Neural cell (in vitro differentiated cells): ENCODE measurements around the gene MPI. TPM values are rescaled to one million over a fixed set of nuclear protein-coding genes. Genes with fewer than 3 reads are reported as not detected.

Experiments used
- H2AFZ ChIP-seq: fragments of 200-600, 300-800 bp; sonication (generic), shearing (Covaris generic); 2 replicates; pipeline ENCODE4 v1.6.0; 2014; ENCODE audit warnings: low read depth, mild to moderate bottlenecking, antibody characterized with exemption, low read length, moderate library complexity
- H3F3A ChIP-seq: fragments of 200-600 bp; shearing (Covaris generic); 2 replicates; pipeline ENCODE4 v1.6.1; 2016; ENCODE audit warnings: mild to moderate bottlenecking, moderate library complexity, mixed read lengths, antibody characterized with exemption, low read length; ENCODE audit not compliant: insufficient read depth, poor library complexity, severe bottlenecking
- H3K27ac ChIP-seq: fragments of 200-600, 300-800 bp; sonication (generic), shearing (Covaris generic); 2 replicates; pipeline ENCODE4 v1.5.1; 2014; ENCODE audit warnings: mild to moderate bottlenecking, low read length, moderate library complexity
- H3K27me3 ChIP-seq: fragments of 300-800, 200-600 bp; sonication (generic), shearing (Covaris generic); 2 replicates; pipeline ENCODE4 v1.6.0; 2014; ENCODE audit warnings: mild to moderate bottlenecking, low read depth, low read length, moderate library complexity; ENCODE audit not compliant: insufficient read depth
- H3K36me3 ChIP-seq: fragments of 300-800, 200-600 bp; sonication (generic), shearing (Covaris generic); 2 replicates; pipeline ENCODE4 v1.5.1; 2014; ENCODE audit warnings: mild to moderate bottlenecking, antibody characterized with exemption, low read length, moderate library complexity; ENCODE audit not compliant: insufficient read depth
- H3K4me2 ChIP-seq: fragments of 300-800, 200-600 bp; sonication (generic), shearing (Covaris generic); 2 replicates; pipeline ENCODE4 v1.6.0; 2014; ENCODE audit warnings: mild to moderate bottlenecking, low read length
- H3K4me3 ChIP-seq: fragments of 300-800, 200-600 bp; sonication (generic), shearing (Covaris generic); 2 replicates; pipeline ENCODE4 v1.5.1; 2014; ENCODE audit warnings: mild to moderate bottlenecking, low read length, moderate library complexity
- H3K79me2 ChIP-seq: fragments of 200-600 bp; shearing (Covaris generic); replicated peaks from 2 replicates; pipeline ENCODE4 v1.6.0; 2014; ENCODE audit warnings: mild to moderate bottlenecking, low read length, moderate library complexity; ENCODE audit not compliant: insufficient read depth
- H3K9ac ChIP-seq: fragments of 300-800, 200-600 bp; sonication (generic), shearing (Covaris generic); 2 replicates; pipeline ENCODE4 v1.6.1; 2016; ENCODE audit warnings: mild to moderate bottlenecking, low read length, mixed read lengths
- H3K9me2 ChIP-seq: fragments of 200-600 bp; shearing (Covaris generic); 2 replicates; pipeline ENCODE4 v1.6.1; 2016; ENCODE audit warnings: mild to moderate bottlenecking, low read length, mixed read lengths; ENCODE audit not compliant: insufficient read depth
- H3K9me3 ChIP-seq: fragments of 200-600, 300-800 bp; sonication (generic), shearing (Covaris generic); 2 replicates; pipeline ENCODE4 v1.6.1; 2016; ENCODE audit warnings: mild to moderate bottlenecking, mixed run types, low read length, moderate library complexity, mixed read lengths
- H4K20me1 ChIP-seq: fragments of 200-600 bp; shearing (Covaris generic); 2 replicates; pipeline ENCODE4 v1.6.1; 2016; ENCODE audit warnings: mild to moderate bottlenecking, mixed run types; ENCODE audit not compliant: insufficient read depth
- EP300 ChIP-seq: fragments of 450-650 bp; conservative IDR thresholded peaks from 2 replicates; pipeline ENCODE4 v1.6.1; 2014; ENCODE audit warnings: antibody characterized with exemption, mild to moderate bottlenecking, moderate library complexity; ENCODE audit not compliant: poor library complexity, severe bottlenecking
- EZH2 ChIP-seq: fragments of 200-600, 300-800 bp; shearing (Covaris generic), sonication (generic); IDR thresholded peaks from 2 replicates; pipeline ENCODE4 v1.6.1; 2014; ENCODE audit warnings: antibody characterized with exemption, low read length, borderline replicate concordance, mild to moderate bottlenecking; ENCODE audit not compliant: insufficient read depth, poor library complexity, severe bottlenecking
- MXI1 ChIP-seq: fragments of 450-650 bp; conservative IDR thresholded peaks from 2 replicates; pipeline ENCODE4 v1.6.1; 2014; ENCODE audit warnings: antibody characterized with exemption, mild to moderate bottlenecking; ENCODE audit not compliant: poor library complexity, severe bottlenecking
- POLR2AphosphoS5 ChIP-seq: IDR thresholded peaks from 2 replicates; pipeline ENCODE4 v1.6.1; 2012
- RAD21 ChIP-seq: fragments of 450-650 bp; conservative IDR thresholded peaks from 2 replicates; pipeline ENCODE4 v1.6.1; 2014; ENCODE audit warnings: antibody characterized with exemption, mild to moderate bottlenecking, moderate library complexity
- SMC3 ChIP-seq: fragments of 450-650 bp; conservative IDR thresholded peaks from 2 replicates; pipeline ENCODE4 v1.6.1; 2014; ENCODE audit warnings: antibody characterized with exemption, mild to moderate bottlenecking, moderate library complexity; ENCODE audit not compliant: poor library complexity
- TAF1 ChIP-seq: IDR thresholded peaks from 2 replicates; pipeline ENCODE4 v1.6.1; 2012; ENCODE audit warnings: low read depth
- polyA plus RNA-seq: library from polyadenylated mRNA; depleted of rRNA; stranded (reverse); fragments of >200 nt; gene quantifications from 2 replicates; pipeline ENCODE4 v1.2.3, GENCODE V29; 2014
- TF ChIP-seq, protein P1 (sequence below): fragments of 450-650 bp; IDR thresholded peaks from 2 replicates; pipeline ENCODE4 v1.5.1; 2014; ENCODE audit warnings: antibody characterized with exemption, mild to moderate bottlenecking, moderate library complexity; ENCODE audit not compliant: poor library complexity, severe bottlenecking
- TF ChIP-seq, protein P2 (sequence below): IDR thresholded peaks from 2 replicates; pipeline ENCODE4 v1.6.1; 2012; ENCODE audit warnings: borderline replicate concordance

The MPI gene
- polyA plus RNA-seq, 1 donor from 2014 or later: 80.3 TPM

- Histone ChIP-seq H3K79me2 (no peaks in the 10 kb centered on the region), H3K27ac (peak within 1 kb of the TSS; percentile 71), H3K9me3 (no peaks in the 10 kb centered on the region), H3K9me2 (no peaks in the 10 kb centered on the region), H3K9ac (peak within 1 kb of the TSS; percentile 81), H4K20me1 (no peaks in the 10 kb centered on the region), H3F3A (no peaks in the 10 kb centered on the region), H3K4me3 (peak within 1 kb of the TSS; percentile 99), H3K4me2 (peak within 1 kb of the TSS; percentile 52), H3K36me3 (no peaks in the 10 kb centered on the region), H2AFZ (peak within 1 kb of the TSS; percentile 81), H3K27me3 (no peaks in the 10 kb centered on the region)
- TF ChIP-seq, protein P1, sequence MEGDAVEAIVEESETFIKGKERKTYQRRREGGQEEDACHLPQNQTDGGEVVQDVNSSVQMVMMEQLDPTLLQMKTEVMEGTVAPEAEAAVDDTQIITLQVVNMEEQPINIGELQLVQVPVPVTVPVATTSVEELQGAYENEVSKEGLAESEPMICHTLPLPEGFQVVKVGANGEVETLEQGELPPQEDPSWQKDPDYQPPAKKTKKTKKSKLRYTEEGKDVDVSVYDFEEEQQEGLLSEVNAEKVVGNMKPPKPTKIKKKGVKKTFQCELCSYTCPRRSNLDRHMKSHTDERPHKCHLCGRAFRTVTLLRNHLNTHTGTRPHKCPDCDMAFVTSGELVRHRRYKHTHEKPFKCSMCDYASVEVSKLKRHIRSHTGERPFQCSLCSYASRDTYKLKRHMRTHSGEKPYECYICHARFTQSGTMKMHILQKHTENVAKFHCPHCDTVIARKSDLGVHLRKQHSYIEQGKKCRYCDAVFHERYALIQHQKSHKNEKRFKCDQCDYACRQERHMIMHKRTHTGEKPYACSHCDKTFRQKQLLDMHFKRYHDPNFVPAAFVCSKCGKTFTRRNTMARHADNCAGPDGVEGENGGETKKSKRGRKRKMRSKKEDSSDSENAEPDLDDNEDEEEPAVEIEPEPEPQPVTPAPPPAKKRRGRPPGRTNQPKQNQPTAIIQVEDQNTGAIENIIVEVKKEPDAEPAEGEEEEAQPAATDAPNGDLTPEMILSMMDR: peak; percentile 97
- TF ChIP-seq EZH2 (no peak), RAD21 (peak; percentile 67), SMC3 (peak; percentile 68), POLR2AphosphoS5 (peak; percentile 59), MXI1 (peak; percentile 94), TAF1 (peak; percentile 63), EP300 (peak; percentile 62)
- TF ChIP-seq, protein P2, sequence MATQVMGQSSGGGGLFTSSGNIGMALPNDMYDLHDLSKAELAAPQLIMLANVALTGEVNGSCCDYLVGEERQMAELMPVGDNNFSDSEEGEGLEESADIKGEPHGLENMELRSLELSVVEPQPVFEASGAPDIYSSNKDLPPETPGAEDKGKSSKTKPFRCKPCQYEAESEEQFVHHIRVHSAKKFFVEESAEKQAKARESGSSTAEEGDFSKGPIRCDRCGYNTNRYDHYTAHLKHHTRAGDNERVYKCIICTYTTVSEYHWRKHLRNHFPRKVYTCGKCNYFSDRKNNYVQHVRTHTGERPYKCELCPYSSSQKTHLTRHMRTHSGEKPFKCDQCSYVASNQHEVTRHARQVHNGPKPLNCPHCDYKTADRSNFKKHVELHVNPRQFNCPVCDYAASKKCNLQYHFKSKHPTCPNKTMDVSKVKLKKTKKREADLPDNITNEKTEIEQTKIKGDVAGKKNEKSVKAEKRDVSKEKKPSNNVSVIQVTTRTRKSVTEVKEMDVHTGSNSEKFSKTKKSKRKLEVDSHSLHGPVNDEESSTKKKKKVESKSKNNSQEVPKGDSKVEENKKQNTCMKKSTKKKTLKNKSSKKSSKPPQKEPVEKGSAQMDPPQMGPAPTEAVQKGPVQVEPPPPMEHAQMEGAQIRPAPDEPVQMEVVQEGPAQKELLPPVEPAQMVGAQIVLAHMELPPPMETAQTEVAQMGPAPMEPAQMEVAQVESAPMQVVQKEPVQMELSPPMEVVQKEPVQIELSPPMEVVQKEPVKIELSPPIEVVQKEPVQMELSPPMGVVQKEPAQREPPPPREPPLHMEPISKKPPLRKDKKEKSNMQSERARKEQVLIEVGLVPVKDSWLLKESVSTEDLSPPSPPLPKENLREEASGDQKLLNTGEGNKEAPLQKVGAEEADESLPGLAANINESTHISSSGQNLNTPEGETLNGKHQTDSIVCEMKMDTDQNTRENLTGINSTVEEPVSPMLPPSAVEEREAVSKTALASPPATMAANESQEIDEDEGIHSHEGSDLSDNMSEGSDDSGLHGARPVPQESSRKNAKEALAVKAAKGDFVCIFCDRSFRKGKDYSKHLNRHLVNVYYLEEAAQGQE: peak; percentile 68
These were observed 47.0 kb upstream of the MPI start, which contains the start of gene ULK3 for GRCh38 chr15:74842581-74843444. Gene ULK3 (minus strand): TSS chr15:74843156. CDS start chr15:74843105, 51 bp downstream.

DNA sequence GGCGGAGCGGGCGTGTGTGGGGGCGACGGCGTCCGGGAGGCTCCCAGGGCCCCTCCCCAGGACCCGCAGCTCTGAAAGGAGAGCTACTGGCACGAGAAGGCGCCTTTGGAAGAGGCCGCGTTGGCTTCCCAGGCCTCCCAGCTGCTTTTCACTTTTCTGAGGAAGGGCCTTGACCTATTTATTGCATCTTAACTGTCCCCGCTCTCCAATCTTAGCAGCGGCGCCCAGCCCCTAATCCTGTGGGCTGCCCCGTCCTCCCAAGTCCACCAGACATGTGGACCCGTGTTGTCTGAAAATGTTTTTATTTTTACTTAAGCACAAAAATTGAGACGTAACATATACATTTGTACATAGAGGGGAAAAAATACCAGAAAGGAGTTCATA is 46.4 kb upstream of the MPI start:
- H4K20me1 ChIP-seq: no peaks in the 10 kb centered on the region
- H3K4me2 ChIP-seq: peak overlapping the region; percentile 52
- no peaks in the 10 kb centered on the region for H3K36me3 ChIP-seq
- H3F3A ChIP-seq: no peaks in the 10 kb centered on the region
- H2AFZ ChIP-seq: peak overlapping the region; percentile 40
- H3K27ac ChIP-seq: peak overlapping the region; percentile 50
- no peaks in the 10 kb centered on the region for H3K27me3 ChIP-seq
- no peaks in the 10 kb centered on the region for H3K79me2 ChIP-seq
- no peaks in the 10 kb centered on the region for H3K9me3 ChIP-seq
- TF ChIP-seq, protein P2: no peak
- no peaks in the 10 kb centered on the region for H3K9me2 ChIP-seq
- peak overlapping the region; percentile 99 for H3K4me3 ChIP-seq
- peak overlapping the region; percentile 61 for H3K9ac ChIP-seq
